SH-SY5Y (cell line): ENCODE data around the gene JUP.

Source experiments
- GATA2 ChIP-seq: IDR thresholded peaks from 2 replicates; pipeline ENCODE4 v1.6.1; 2011; ENCODE audit warnings: mild to moderate bottlenecking, low read depth, low read length
- GATA3 ChIP-seq: IDR thresholded peaks from 2 replicates; pipeline ENCODE4 v1.6.1; 2011; ENCODE audit warnings: low read depth, mild to moderate bottlenecking, low read length, moderate library complexity

JUP gene

GRCh38 chr17:41796121-41796895 is 9.8 kb upstream of the JUP start:
- TF ChIP-seq GATA2 (no peak), GATA3 (no peak)

GRCh38 chr17:41794540-41794975 is 8.0 kb upstream of the JUP start:
- TF ChIP-seq GATA3 (no peak), GATA2 (no peak)

- TF ChIP-seq GATA3 (no peak), GATA2 (no peak)
These were observed 7.5 kb upstream of the JUP start for GRCh38 chr17:41793784-41794539.

- TF ChIP-seq GATA2 (no peak), GATA3 (no peak)
These were observed 6.6 kb upstream of the JUP start for GRCh38 chr17:41792845-41793783.

- TF ChIP-seq GATA2 (no peak), GATA3 (no peak)
These were observed 509 bp upstream of the JUP start for GRCh38 chr17:41787021-41787418.

- no peak for TF ChIP-seq GATA2
- TF ChIP-seq GATA3, result no peak
These were observed 668 bp downstream of the JUP start for GRCh38 chr17:41785859-41786226.

- TF ChIP-seq GATA3, result no peak
- no peak for TF ChIP-seq GATA2
These were observed 1.2 kb downstream of the JUP start for GRCh38 chr17:41785091-41785858.

- TF ChIP-seq GATA2, result peak; percentile 59
- no peak for TF ChIP-seq GATA3
These were observed 2.2 kb downstream of the JUP start for GRCh38 chr17:41784207-41784744.

GRCh38 chr17:41782142-41782541 is 4.4 kb downstream of the JUP start:
- TF ChIP-seq GATA3 (no peak), GATA2 (no peak)

- TF ChIP-seq GATA3 (no peak), GATA2 (no peak)
These were observed 5.0 kb downstream of the JUP start for GRCh38 chr17:41781404-41782110.

GRCh38 chr17:41779954-41780353 is 6.6 kb downstream of the JUP start:
- TF ChIP-seq GATA3 (no peak), GATA2 (no peak)

GRCh38 chr17:41777574-41778188 is 8.8 kb downstream of the JUP start:
- TF ChIP-seq GATA2, result no peak
- TF ChIP-seq GATA3, result no peak

GRCh38 chr17:41777157-41777573 is 9.3 kb downstream of the JUP start:
- TF ChIP-seq GATA2, result no peak
- no peak for TF ChIP-seq GATA3
